Thymus (tissue), 11 donors: Measurements from ENCODE around the gene ZNF747. TPM values are rescaled to one million over a fixed set of nuclear protein-coding genes. Genes with fewer than 3 reads are reported as not detected.
A peak's percentile ranks its signal among the peaks of the same experiment; 100 is the strongest.

Experiments used
- DNase-seq, 9 donors: peaks; one replicate each; pipeline ENCODE4 v3.0.0-alpha.2; 2013; ENCODE audit warnings: low spot score in 9 of 9, low read depth in 6 of 9, missing footprints in 1 of 9
- H3K27ac ChIP-seq, 2 donors: one replicate each; pipeline ENCODE4 v1.5.1; 2013; ENCODE audit warnings: control low read depth in 1 of 2, low read depth in 1 of 2, low read length in 1 of 2, mild to moderate bottlenecking in 1 of 2, moderate library complexity in 1 of 2
- H3K27me3 ChIP-seq, 2 donors: one replicate each; pipeline ENCODE4 v1.5.1; 2013; ENCODE audit warnings: low read length in 1 of 2; ENCODE audit not compliant: control insufficient read depth in 2 of 2, insufficient read depth in 1 of 2
- H3K36me3 ChIP-seq, 2 donors: one replicate each; pipeline ENCODE4 v1.5.1; 2013; ENCODE audit warnings: low read length in 1 of 2, mild to moderate bottlenecking in 1 of 2, moderate library complexity in 1 of 2; ENCODE audit not compliant: control insufficient read depth in 2 of 2, insufficient read depth in 2 of 2
- H3K4me1 ChIP-seq, 2 donors: one replicate each; pipeline ENCODE4 v1.5.1; 2013; ENCODE audit warnings: low read length in 2 of 2; ENCODE audit not compliant: control insufficient read depth in 2 of 2, insufficient read depth in 2 of 2
- H3K4me3 ChIP-seq, 2 donors: one replicate each; pipeline ENCODE4 v1.5.1; 2013; ENCODE audit warnings: low read length in 2 of 2, control low read depth in 1 of 2, mild to moderate bottlenecking in 1 of 2
- H3K9me3 ChIP-seq, 2 donors: one replicate each; pipeline ENCODE4 v1.5.1; 2013; ENCODE audit warnings: low read length in 1 of 2, mild to moderate bottlenecking in 1 of 2; ENCODE audit not compliant: control insufficient read depth in 2 of 2, insufficient read depth in 1 of 2
- WGBS: extraction: QIAGEN DNeasy Blood & Tissue Kit; methylation state at CpG from one replicate; pipeline ENCODE4 v1.1.7; 2013; 5-methylcytosine and 5-hydroxymethylcytosine counted together
- polyA plus RNA-seq: library from polyadenylated mRNA; stranded (reverse); fragments of 200-250 nt; gene quantifications from one replicate; pipeline ENCODE4 v1.2.3, GENCODE V29; 2013
- total RNA-seq: library from RNA; stranded (reverse); fragments of 120-200 nt; gene quantifications from one replicate; pipeline ENCODE4 v1.2.4, GENCODE V29; 2013
- donor health status: healthy.

The ZNF747 gene
- total and polyA plus RNA-seq, 2 donors = 7.3 to 9.8 TPM

- Histone ChIP-seq H3K27ac (no peak overlapping the region), H3K9me3 (no peaks in the 10 kb centered on the region), H3K4me3 (no peak overlapping the region), H3K36me3 (peaks cover 75 to 97% of the 10 kb centered on the region in 2 donors), H3K4me1 (no peaks in the 10 kb centered on the region), H3K27me3 (no peaks in the 10 kb centered on the region)
- DNase-seq = no peak
- 95% methylated on average over 6 of the region's 6 CpGs for WGBS
Observed at GRCh38 chr16:30490210-30490609, 44.4 kb downstream of the ZNF747 start.

GRCh38 chr16:30488764-30489605, 45.7 kb downstream of the ZNF747 start:
- WGBS = 91% methylated on average over 11 of the region's 11 CpGs
- Histone ChIP-seq H3K9me3 (no peaks in the 10 kb centered on the region), H3K36me3 (peaks cover 69 to 95% of the 10 kb centered on the region in 2 donors), H3K4me1 (no peaks in the 10 kb centered on the region), H3K27me3 (no peaks in the 10 kb centered on the region), H3K27ac (peak overlapping the region in 1 of 2 donors; percentile 5), H3K4me3 (no peak overlapping the region)
- DNase-seq = no peak

- 98% methylated on average over 7 of the region's 7 CpGs for WGBS
- no peaks in the 10 kb centered on the region for H3K4me1 ChIP-seq
- no peak overlapping the region for H3K27ac ChIP-seq
- no peaks in the 10 kb centered on the region for H3K27me3 ChIP-seq
- H3K9me3 ChIP-seq = no peaks in the 10 kb centered on the region
- H3K36me3 ChIP-seq = peaks cover 91 to 98% of the 10 kb centered on the region in 2 donors
- H3K4me3 ChIP-seq = no peak overlapping the region
- no peak for DNase-seq
Observed at GRCh38 chr16:30485818-30486436, 48.7 kb downstream of the ZNF747 start.

DNA sequence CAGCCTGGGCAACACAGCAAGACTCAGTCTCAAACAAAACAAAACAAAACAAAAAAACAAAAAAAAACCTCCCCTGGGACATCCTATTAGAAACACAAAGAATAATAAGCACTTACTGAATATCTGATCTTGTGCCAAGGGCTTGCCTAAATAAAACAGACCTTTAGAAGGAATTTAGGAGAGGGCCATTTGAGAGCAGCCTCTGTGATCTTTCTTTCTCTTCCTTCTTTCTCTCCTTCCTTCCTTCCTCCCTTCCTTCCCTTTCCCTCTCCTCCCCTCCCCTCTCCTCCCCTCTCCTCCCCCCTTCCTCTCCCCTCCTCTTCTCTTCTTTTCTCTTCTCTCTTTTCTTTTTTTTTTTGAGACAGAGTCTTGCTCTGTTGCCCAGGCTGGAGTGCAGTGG, 49.8 kb downstream of the ZNF747 start:
- Histone ChIP-seq H3K9me3 (no peaks in the 10 kb centered on the region), H3K27ac (no peak overlapping the region), H3K27me3 (no peaks in the 10 kb centered on the region), H3K4me3 (no peak overlapping the region), H3K4me1 (peaks cover 0 to 3% of the 10 kb centered on the region in 2 donors), H3K36me3 (peaks cover 93 to 98% of the 10 kb centered on the region in 2 donors)
- DNase-seq = no peak

DNA sequence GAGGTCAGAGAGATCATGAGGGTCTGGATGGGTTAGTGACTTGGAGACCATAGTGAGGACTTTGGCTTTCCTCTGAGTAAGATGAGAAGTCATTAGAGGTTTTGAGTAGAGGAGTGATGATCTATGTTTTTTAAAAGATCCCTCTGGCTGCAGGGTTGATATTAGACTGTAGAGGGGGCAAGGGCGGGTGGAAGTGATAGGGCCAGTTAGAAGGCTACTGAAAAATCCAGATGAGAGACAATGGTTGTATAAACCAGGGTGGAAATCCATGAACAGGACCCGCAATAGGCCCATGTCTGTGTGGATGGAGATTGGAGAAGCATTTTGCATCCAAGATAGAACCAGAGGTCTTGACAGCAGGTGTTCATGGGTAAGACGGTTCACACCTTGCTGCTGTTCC, 52.3 kb downstream of the ZNF747 start:
- H3K36me3 ChIP-seq = peaks cover 79 to 86% of the 10 kb centered on the region in 2 donors
- no peaks in the 10 kb centered on the region for H3K9me3 ChIP-seq
- H3K27ac ChIP-seq = peak overlapping the region in 1 of 2 donors; percentile 52
- no peak for DNase-seq
- no peak overlapping the region for H3K4me3 ChIP-seq
- H3K4me1 ChIP-seq = peaks cover 0 to 5% of the 10 kb centered on the region in 2 donors
- no peaks in the 10 kb centered on the region for H3K27me3 ChIP-seq
- 97% methylated on average over 3 of the region's 3 CpGs for WGBS

DNA sequence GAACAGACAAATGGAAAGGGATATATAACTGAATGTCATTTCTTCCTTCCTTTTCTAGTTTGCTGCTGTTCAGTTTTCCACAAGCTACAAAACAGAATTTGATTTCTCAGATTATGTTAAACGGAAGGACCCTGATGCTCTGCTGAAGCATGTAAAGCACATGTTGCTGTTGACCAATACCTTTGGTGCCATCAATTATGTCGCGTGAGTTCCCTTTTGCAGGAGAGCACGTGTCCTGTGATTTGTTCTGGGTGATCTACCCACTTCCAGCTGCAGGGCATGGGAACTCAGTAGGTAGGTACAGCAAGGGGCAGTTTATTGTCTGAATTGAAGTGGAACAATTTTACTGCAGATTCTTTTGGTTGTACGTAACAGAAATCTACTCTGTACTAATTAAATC, 53.3 kb downstream of the ZNF747 start:
- Histone ChIP-seq H3K9me3 (no peaks in the 10 kb centered on the region), H3K4me1 (peaks cover 0 to 8% of the 10 kb centered on the region in 2 donors), H3K36me3 (peaks cover 76 to 86% of the 10 kb centered on the region in 2 donors), H3K27ac (no peak overlapping the region), H3K27me3 (no peaks in the 10 kb centered on the region), H3K4me3 (no peak overlapping the region)
- no peak for DNase-seq
- 97% methylated on average over 5 of the region's 5 CpGs for WGBS

Other genes starting within 250 kb of the ZNF747 start
- gene CD2BP2, start 179.6 kb downstream of the ZNF747 start, total RNA-seq = 49.5 TPM
- 48.0 TPM for gene CD2BP2, start 179.6 kb downstream of the ZNF747 start, polyA plus RNA-seq
- 12.1 TPM for gene TBC1D10B, start 164.4 kb downstream of the ZNF747 start, total RNA-seq
- gene TBC1D10B, start 164.4 kb downstream of the ZNF747 start, polyA plus RNA-seq = 25.0 TPM
- gene MYL11, start 160.1 kb downstream of the ZNF747 start, total RNA-seq = 11.7 TPM
- gene MYL11, start 160.1 kb downstream of the ZNF747 start, polyA plus RNA-seq = 12.5 TPM
- gene SEPTIN1, start 152.3 kb downstream of the ZNF747 start, total RNA-seq = 173 TPM
- 337 TPM for gene SEPTIN1, start 152.3 kb downstream of the ZNF747 start, polyA plus RNA-seq
- gene ZNF48, start 139.4 kb downstream of the ZNF747 start, total RNA-seq = 12.9 TPM
- gene ZNF48, start 139.4 kb downstream of the ZNF747 start, polyA plus RNA-seq = 5.9 TPM
- gene ZNF771, start 127.3 kb downstream of the ZNF747 start, total RNA-seq = 4.1 TPM
- 3.7 TPM for gene ZNF771, start 127.3 kb downstream of the ZNF747 start, polyA plus RNA-seq
- 27.4 TPM for gene DCTPP1, start 104.8 kb downstream of the ZNF747 start, total RNA-seq
- 20.6 TPM for gene DCTPP1, start 104.8 kb downstream of the ZNF747 start, polyA plus RNA-seq
- 15.2 TPM for gene SEPHS2, start 89.0 kb downstream of the ZNF747 start, total RNA-seq
- 63.9 TPM for gene SEPHS2, start 89.0 kb downstream of the ZNF747 start, polyA plus RNA-seq
- 48.6 TPM for gene ITGAL, start 62.1 kb downstream of the ZNF747 start, total RNA-seq
- gene ITGAL, start 62.1 kb downstream of the ZNF747 start, polyA plus RNA-seq = 51.3 TPM
- gene ZNF768, start 8.3 kb downstream of the ZNF747 start, total RNA-seq = 10.5 TPM
- 20.4 TPM for gene ZNF768, start 8.3 kb downstream of the ZNF747 start, polyA plus RNA-seq
- 5.7 TPM for gene ZNF764, start 23.5 kb upstream of the ZNF747 start, total RNA-seq
- 8.3 TPM for gene ZNF764, start 23.5 kb upstream of the ZNF747 start, polyA plus RNA-seq
- 17.5 TPM for gene ZNF688, start 36.9 kb upstream of the ZNF747 start, total RNA-seq
- gene ZNF688, start 36.9 kb upstream of the ZNF747 start, polyA plus RNA-seq = 38.1 TPM
- gene ZNF785, start 50.8 kb upstream of the ZNF747 start, total RNA-seq = 5.0 TPM
- gene ZNF785, start 50.8 kb upstream of the ZNF747 start, polyA plus RNA-seq = 7.8 TPM
- gene ZNF689, start 75.5 kb upstream of the ZNF747 start, total RNA-seq = 7.3 TPM
- 4.3 TPM for gene ZNF689, start 75.5 kb upstream of the ZNF747 start, polyA plus RNA-seq
- gene PRR14, start 116.1 kb upstream of the ZNF747 start, total RNA-seq = 14.3 TPM
- 139 TPM for gene PRR14, start 116.1 kb upstream of the ZNF747 start, polyA plus RNA-seq
- gene FBRS, start 123.6 kb upstream of the ZNF747 start, total RNA-seq = 19.0 TPM
- gene FBRS, start 123.6 kb upstream of the ZNF747 start, polyA plus RNA-seq = 60.8 TPM
- gene SRCAP, start 164.3 kb upstream of the ZNF747 start, total RNA-seq = 6.1 TPM
- 8.8 TPM for gene SRCAP, start 164.3 kb upstream of the ZNF747 start, polyA plus RNA-seq
- 22.1 TPM for gene PHKG2, start 213.6 kb upstream of the ZNF747 start, total RNA-seq
- gene PHKG2, start 213.6 kb upstream of the ZNF747 start, polyA plus RNA-seq = 53.8 TPM
- 4.8 TPM for gene CFAP119, start 227.2 kb upstream of the ZNF747 start, total RNA-seq
- gene CFAP119, start 227.2 kb upstream of the ZNF747 start, polyA plus RNA-seq = 19.6 TPM
- 42.4 TPM for gene RNF40, start 227.5 kb upstream of the ZNF747 start, total RNA-seq
- gene RNF40, start 227.5 kb upstream of the ZNF747 start, polyA plus RNA-seq = 74.8 TPM